22Rv1 (cell line): Measurements from ENCODE around the gene SLC4A1.

Experiments
- H3K27ac ChIP-seq: fragments of 450-650 bp; 2 replicates; pipeline ENCODE4 v1.5.1; 2017
- CTCF ChIP-seq: fragments of 450-650 bp; IDR thresholded peaks from 2 replicates; pipeline ENCODE4 v1.5.1; 2017; ENCODE audit warnings: mild to moderate bottlenecking
- ZFX ChIP-seq: fragments of 450-650 bp; IDR thresholded peaks from 2 replicates; pipeline ENCODE4 v1.6.1; 2017; ENCODE audit warnings: antibody characterized with exemption, borderline replicate concordance

The SLC4A1 gene

GRCh38 chr17:44256671-44257070 is 11.3 kb downstream of the SLC4A1 start:
- TF ChIP-seq ZFX (no peak), CTCF (no peak)
- H3K27ac ChIP-seq, result no peak overlapping the region

DNA sequence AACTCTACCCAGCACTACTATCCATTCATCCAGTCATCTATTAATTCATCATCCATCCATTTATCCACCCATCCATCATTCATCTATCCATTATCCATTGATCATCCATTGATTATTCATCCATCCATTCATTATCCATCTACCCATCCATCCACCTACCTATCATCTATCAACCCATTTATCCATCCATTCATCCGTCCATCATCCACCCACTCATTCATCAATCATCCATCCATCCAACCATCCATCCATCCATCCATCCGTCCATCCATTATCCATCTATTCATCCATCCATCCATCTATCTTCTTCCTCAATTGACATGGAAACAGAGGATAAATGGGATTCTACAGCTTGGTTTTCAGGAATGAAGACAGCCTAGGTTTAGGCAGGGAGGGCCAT is 12.0 kb downstream of the SLC4A1 start:
- TF ChIP-seq ZFX, result no peak
- TF ChIP-seq CTCF, result no peak
- no peak overlapping the region for H3K27ac ChIP-seq

- no peak for TF ChIP-seq CTCF
- TF ChIP-seq ZFX, result no peak
- no peak overlapping the region for H3K27ac ChIP-seq
These were observed 13.4 kb downstream of the SLC4A1 start for GRCh38 chr17:44254361-44255095.

- TF ChIP-seq ZFX, result no peak
- no peak for TF ChIP-seq CTCF
- no peak overlapping the region for H3K27ac ChIP-seq
These were observed 14.9 kb downstream of the SLC4A1 start for GRCh38 chr17:44253006-44253405.

- no peak overlapping the region for H3K27ac ChIP-seq
- TF ChIP-seq CTCF (no peak), ZFX (no peak)
These were observed 16.9 kb downstream of the SLC4A1 start for GRCh38 chr17:44251062-44251461.

DNA sequence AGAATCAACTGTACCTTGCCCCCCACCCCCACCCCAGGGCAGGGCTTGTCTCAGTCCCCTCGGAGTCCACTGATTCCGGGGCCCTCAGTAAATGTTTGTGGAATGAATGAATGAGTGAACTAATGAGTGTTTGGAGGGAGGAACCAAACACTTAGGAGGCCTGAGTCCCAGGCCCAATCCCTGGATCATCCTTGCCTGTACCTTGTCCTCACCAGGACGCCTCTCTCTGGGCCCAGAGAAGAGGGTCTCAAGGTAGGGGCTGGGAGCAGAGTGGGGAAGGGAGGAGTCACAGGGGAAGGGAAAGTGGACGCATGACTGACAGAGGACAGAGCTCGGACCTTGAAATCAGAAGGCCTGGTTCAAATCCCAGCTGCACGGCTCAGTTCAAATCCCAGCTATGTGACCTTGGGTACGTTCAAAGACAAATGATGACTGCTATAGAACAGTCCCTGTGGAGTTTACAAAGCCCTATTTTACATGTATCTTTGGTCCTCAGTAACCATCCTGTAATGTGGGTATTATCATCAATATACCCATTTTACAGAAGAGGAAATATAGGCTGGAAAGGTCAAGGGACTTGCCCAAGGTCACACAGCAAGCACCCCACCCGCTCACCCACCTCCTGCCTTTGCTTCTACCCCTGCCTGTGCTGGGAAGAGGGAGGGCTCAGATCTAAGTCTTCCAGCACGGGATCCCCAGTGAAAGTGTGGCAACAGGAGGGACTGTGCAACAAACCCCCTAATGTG is 18.3 kb downstream of the SLC4A1 start:
- TF ChIP-seq CTCF (no peak), ZFX (no peak)

More for the DNA sequence above, 18.3 kb downstream of the SLC4A1 start:
- no peak overlapping the region for H3K27ac ChIP-seq
